Adrenal gland (tissue), 12 donors: ENCODE data around the gene CTDSPL. TPM values are rescaled to one million over a fixed set of nuclear protein-coding genes. Genes with fewer than 3 reads are reported as not detected.
"Not testable (repeated sequence)": the region's sequence is repeated elsewhere in the genome, so short reads cannot be mapped to it uniquely, and the experiment has no call there.

ENCODE experiments used
- DNase-seq, 7 donors: peaks; one replicate each; pipeline ENCODE4 v3.0.0-alpha.2; 2019 to 2020
- H3K27ac ChIP-seq, 5 donors: fragments of 200-600 bp; sonication (generic) in 4 of 5; 1 replicate in 3 of 5; 2 replicates in 2 of 5; pipeline versions ENCODE4 v1.5.1 to v1.8.0; 2016 to 2020; ENCODE audit warnings: mild to moderate bottlenecking in 1 of 5
- H3K27me3 ChIP-seq: fragments of 200-600 bp; 2 replicates; pipeline ENCODE4 v1.8.0; 2021
- H3K36me3 ChIP-seq, 2 donors: fragments of 200-600 bp; replicated peaks in 1 of 2; 1 replicate in 1 of 2; 2 replicates in 1 of 2; pipeline versions ENCODE4 v1.5.1 to v1.8.0; 2018 to 2022
- H3K4me1 ChIP-seq, 2 donors: fragments of 200-600 bp; replicated peaks in 1 of 2; 1 replicate in 1 of 2; 2 replicates in 1 of 2; pipeline versions ENCODE4 v1.5.1 to v1.8.0; 2018 to 2021
- H3K4me3 ChIP-seq, 4 donors: fragments of 200-600 bp; sonication (generic) in 3 of 4; one replicate each; pipeline ENCODE4 v1.5.1; 2016 to 2018
- H3K9me3 ChIP-seq, 3 donors: fragments of 200-600 bp; sonication (generic) in 1 of 3; replicated peaks in 1 of 3; 1 replicate in 2 of 3; 2 replicates in 1 of 3; pipeline versions ENCODE4 v1.5.1 to v1.8.0; 2016 to 2021
- CTCF ChIP-seq, 6 experiments: fragments of 450-650 bp in 4 of 6; fragments of 200-600 bp in 2 of 6; sonication (generic) in 1 of 6; IDR thresholded peaks; 1 replicate in 5 of 6; 2 replicates in 1 of 6; pipeline versions ENCODE4 v1.5.1 to v1.8.0; 2016 to 2021; ENCODE audit warnings: antibody characterized with exemption in 6 of 6, mild to moderate bottlenecking in 2 of 6, moderate library complexity in 1 of 6
- POLR2A ChIP-seq, 2 donors: fragments of 450-650 bp; IDR thresholded peaks; one replicate each; pipeline ENCODE4 v1.6.1; 2017; ENCODE audit warnings: antibody characterized with exemption in 2 of 2, mild to moderate bottlenecking in 2 of 2, moderate library complexity in 1 of 2
- WGBS, 4 donors: extraction: QIAGEN DNeasy Blood & Tissue Kit in 2 of 4; methylation state at CpG; one replicate each; pipeline versions ENCODE4 v1.1.5 to v1.1.7; 2013 to 2017; 5-methylcytosine and 5-hydroxymethylcytosine counted together
- intact Hi-C, 2 donors: fragments of 100-400 bp; cut with DNase I; formaldehyde crosslinking; loops; one replicate each; pipeline versions ENCODE4 v1.14.1 to v1.15.0; 2022 to 2023
- polyA plus RNA-seq, 3 donors: library from polyadenylated mRNA; stranded (reverse); fragments of 200-250 nt in 2 of 3; fragments of 350-450 nt in 1 of 3; fragmentation: Illumina TruSeq in 1 of 3; extraction: RNeasy Lipid Tissue Mini Kit (QIAGEN cat#74804) in 1 of 3; gene quantifications; one replicate each; pipeline ENCODE4 v1.2.3, GENCODE V29; 2013 to 2014
- total RNA-seq, 9 donors: library from RNA; depleted of rRNA in 4 of 9; stranded (reverse); fragments of >200 nt in 4 of 9; fragments of 120-200 nt in 1 of 9; fragmentation: NEBNext Ultra II Directional in 1 of 9; extraction: Animal tissue kit (Norgen Biotek cat#: 25700) in 1 of 9; gene quantifications; one replicate each; pipeline versions ENCODE4 v1.1.0 to v1.2.4, GENCODE V29; 2013 to 2023
- donor health status: healthy with polysubstance abuse.
- donor health status: Bipolar disorder and iron deficiency.
- donor health status: DM: yes; HTN: yes; CAD: no.
- donor health status: DM: no; HTN: no; CAD: no.
- donor health status: DM: no; HTN: no; CAD: no.
- donor health status: DM: yes; HTN: yes; CAD: no.

Gene CTDSPL
- total and polyA plus RNA-seq, 12 donors: 6.4 to 27.7 (median 16.0) TPM

DNA sequence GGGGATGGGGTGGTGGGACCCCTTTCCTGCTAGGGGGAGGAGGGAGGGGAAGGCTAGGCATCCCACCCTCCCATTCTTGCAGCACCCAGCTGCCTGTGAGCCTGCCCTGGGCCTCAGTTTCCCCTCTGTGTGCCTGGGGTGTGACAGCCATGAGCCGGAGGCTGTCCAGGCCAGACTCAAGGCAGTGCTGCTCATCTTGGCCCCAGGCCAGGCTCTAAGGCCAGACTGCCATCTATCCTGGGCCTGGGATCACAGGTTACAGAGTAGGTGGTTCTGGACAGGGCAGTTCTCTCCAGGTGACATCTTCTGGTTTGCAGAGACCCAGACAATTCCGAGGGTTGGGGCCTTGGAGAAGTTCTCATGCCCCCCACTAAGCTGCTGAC lies 125.6 kb downstream of the CTDSPL start:
- Histone ChIP-seq H3K4me1 (no peaks in the 10 kb centered on the region), H3K9me3 (no peaks in the 10 kb centered on the region), H3K4me3 (no peak overlapping the region), H3K27me3 (no peaks in the 10 kb centered on the region), H3K36me3 (peaks cover 0 to 4% of the 10 kb centered on the region in 2 donors), H3K27ac (no peak overlapping the region)
- intact Hi-C loops: no loop called here
- peak in 3 of 7 donors; percentile 10 to 24 (median 18) for DNase-seq
- no peak for TF ChIP-seq POLR2A (IDR thresholded peaks at IDR 0.05)
- no peak for TF ChIP-seq CTCF (IDR thresholded peaks at IDR 0.05)
- 71 to 100% (median 83%) methylated on average over 1 to 2 of the region's 2 CpGs for WGBS, 4 donors

GRCh38 chr3:37987751-37988179 lies 126.1 kb downstream of the CTDSPL start:
- intact Hi-C loops: no loop called here
- Histone ChIP-seq H3K4me3 (no peak overlapping the region), H3K4me1 (no peaks in the 10 kb centered on the region), H3K36me3 (no peaks in the 10 kb centered on the region), H3K27ac (no peak overlapping the region), H3K9me3 (no peaks in the 10 kb centered on the region), H3K27me3 (no peaks in the 10 kb centered on the region)
- peak in 2 of 7 donors; percentile 7 to 23 for DNase-seq
- 75 to 86% (median 78%) methylated on average over 7 of the region's 7 CpGs for WGBS, 4 donors
- TF ChIP-seq POLR2A (IDR thresholded peaks at IDR 0.05): no peak
- no peak for TF ChIP-seq CTCF (IDR thresholded peaks at IDR 0.05)

DNA sequence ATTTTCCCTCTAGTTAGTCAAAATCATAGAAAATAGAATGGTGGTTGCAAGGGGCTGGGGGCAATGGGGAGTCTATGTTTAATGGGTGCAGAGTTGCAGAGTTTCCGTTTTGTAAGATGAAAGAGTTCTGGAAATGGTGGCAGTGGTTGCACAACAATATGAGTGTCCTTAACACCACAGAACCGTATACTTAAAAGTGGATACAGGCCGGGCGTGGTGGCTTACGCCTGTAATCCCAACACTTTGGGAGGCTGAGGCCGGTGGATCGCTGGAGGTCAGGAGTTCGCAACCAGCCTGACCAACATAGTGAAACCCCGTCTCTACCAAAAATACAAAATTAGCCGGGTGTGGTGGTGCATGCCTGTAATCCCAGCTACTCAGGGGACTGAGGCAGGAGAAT lies 126.7 kb downstream of the CTDSPL start:
- H3K36me3 ChIP-seq, DNase-seq, H3K4me3 ChIP-seq, H3K4me1 ChIP-seq, H3K9me3 ChIP-seq, H3K27ac ChIP-seq, intact Hi-C loops, H3K27me3 ChIP-seq: not testable (repeated sequence)
- WGBS, 4 donors: 81 to 89% (median 87%) methylated on average over 5 to 10 of the region's 10 CpGs

- 84 to 89% (median 88%) methylated on average over 15 of the region's 15 CpGs for WGBS, 4 donors
- H3K36me3 ChIP-seq: no peaks in the 10 kb centered on the region
- peaks cover 0 to 6% of the 10 kb centered on the region in 2 donors for H3K4me1 ChIP-seq
- peak in 1 of 7 donors; percentile 14 for DNase-seq
- TF ChIP-seq POLR2A (IDR thresholded peaks at IDR 0.05) (no peak), CTCF (IDR thresholded peaks at IDR 0.05) (no peak)
- no peaks in the 10 kb centered on the region for H3K9me3 ChIP-seq
- H3K27me3 ChIP-seq: no peaks in the 10 kb centered on the region
- intact Hi-C loops: no loop called here
- no peak overlapping the region for H3K4me3 ChIP-seq
- no peak overlapping the region for H3K27ac ChIP-seq
Measured at GRCh38 chr3:37988931-37989525, 127.3 kb downstream of the CTDSPL start.

- Histone ChIP-seq H3K9me3 (no peaks in the 10 kb centered on the region), H3K27me3 (no peaks in the 10 kb centered on the region), H3K4me3 (no peak overlapping the region), H3K4me1 (peaks cover 5 to 12% of the 10 kb centered on the region in 2 donors), H3K27ac (no peak overlapping the region), H3K36me3 (no peaks in the 10 kb centered on the region)
- TF ChIP-seq POLR2A (IDR thresholded peaks at IDR 0.05) (no peak), CTCF (IDR thresholded peaks at IDR 0.05) (no peak)
- intact Hi-C loops: no loop called here
- 94 to 100% (median 96%) methylated on average over 2 to 7 of the region's 7 CpGs for WGBS, 4 donors
- DNase-seq: no peak
Measured at GRCh38 chr3:37989821-37990480, 128.3 kb downstream of the CTDSPL start.
